PC-9 (cell line): ENCODE data around the gene CADPS2. TPM values are rescaled to one million over a fixed set of nuclear protein-coding genes. Genes with fewer than 3 reads are reported as not detected.

ENCODE experiments used
- BruUV-seq: library from RNA; stranded (reverse); fragments of 400-500 nt; replicated peaks from 2 replicates; lab custom pipeline; 2021; lab: Mats Ljungman, UMichigan
- CTCF ChIA-PET: fragments of 300-600 bp; sonication (Branson Sonifier 250); formaldehyde crosslinking; loops from one replicate; lab custom pipeline; 2022; ENCODE audit warnings: antibody characterized with exemption; lab: Charles Lee
- POLR2A ChIA-PET: fragments of 300-600 bp; sonication (Branson Sonifier 250); formaldehyde crosslinking; loops from one replicate; lab custom pipeline; 2022; ENCODE audit warnings: antibody characterized with exemption; ENCODE audit not compliant: unreplicated experiment; lab: Charles Lee
- DNase-seq, 2 experiments: peaks; one replicate each; pipeline versions ENCODE4 v3.0.0 to v3.0.0-alpha.2; 2015 to 2022; ENCODE audit warnings: mixed read lengths in 1 of 2
- H2AFZ ChIP-seq: fragments of 200-600 bp; sonication (generic); 2 replicates; pipeline ENCODE4 v1.8.1; 2017; ENCODE audit warnings: antibody characterized with exemption
- H3F3A ChIP-seq: fragments of 200-600 bp; sonication (generic); 2 replicates; pipeline ENCODE4 v1.8.1; 2017; ENCODE audit warnings: antibody characterized with exemption, mild to moderate bottlenecking, low read depth; ENCODE audit not compliant: insufficient read depth
- H3K27ac ChIP-seq: fragments of 200-600 bp; sonication (generic); 2 replicates; pipeline ENCODE4 v1.6.1; 2016; ENCODE audit warnings: mixed run types
- H3K27me3 ChIP-seq: fragments of 200-600 bp; sonication (generic); 2 replicates; pipeline ENCODE4 v1.6.1; 2016; ENCODE audit warnings: low read depth, mixed run types; ENCODE audit not compliant: insufficient read depth
- H3K36me3 ChIP-seq: fragments of 200-600 bp; sonication (generic); 2 replicates; pipeline ENCODE4 v1.6.1; 2016; ENCODE audit warnings: low read depth, mixed run types
- H3K4me1 ChIP-seq: fragments of 200-600 bp; sonication (generic); replicated peaks from 2 replicates; pipeline ENCODE4 v1.6.1; 2016; ENCODE audit warnings: mixed run types; ENCODE audit not compliant: insufficient read depth
- H3K4me2 ChIP-seq: fragments of 200-600 bp; sonication (generic); 2 replicates; pipeline ENCODE4 v1.6.1; 2017; ENCODE audit warnings: mixed run types
- H3K4me3 ChIP-seq: fragments of 200-600 bp; sonication (generic); 2 replicates; pipeline ENCODE4 v1.6.1; 2016; ENCODE audit warnings: mixed run types
- H3K79me2 ChIP-seq: fragments of 200-600 bp; sonication (generic); 2 replicates; pipeline ENCODE4 v1.6.1; 2017; ENCODE audit warnings: low read depth, mixed run types
- H3K9me2 ChIP-seq: fragments of 200-600 bp; sonication (generic); 2 replicates; pipeline ENCODE4 v1.8.1; 2017; ENCODE audit warnings: mild to moderate bottlenecking; ENCODE audit not compliant: insufficient read depth
- H3K9me3 ChIP-seq: fragments of 200-600 bp; sonication (generic); 2 replicates; pipeline ENCODE4 v1.8.1; 2016; ENCODE audit warnings: low read depth; ENCODE audit not compliant: insufficient read depth
- H4K20me1 ChIP-seq: fragments of 200-600 bp; sonication (generic); 2 replicates; pipeline ENCODE4 v1.8.1; 2017; ENCODE audit not compliant: insufficient read depth
- EZH2 ChIP-seq: fragments of 200-600 bp; sonication (generic); IDR thresholded peaks from 2 replicates; pipeline ENCODE4 v1.8.0; 2017; ENCODE audit warnings: antibody characterized with exemption, low read depth
- intact Hi-C: fragments of 100-400 bp; cut with micrococcal nuclease; formaldehyde crosslinking; loops from one replicate; pipeline ENCODE4 v1.10.0; 2022; ENCODE audit not compliant: unreplicated experiment
- total RNA-seq: library from RNA; stranded (reverse); gene quantifications from 2 replicates; pipeline ENCODE4 v1.2.3, GENCODE V29; 2021
- TF ChIP-seq, protein P1 (sequence below): fragments of 200-600 bp; sonication (generic); conservative IDR thresholded peaks from 2 replicates; pipeline ENCODE4 v1.6.1; 2017; ENCODE audit warnings: mixed run types, antibody characterized with exemption, mild to moderate bottlenecking, moderate library complexity

Gene CADPS2
- total RNA-seq, 1 experiment from 2014 or later: 11.9 TPM

DNA sequence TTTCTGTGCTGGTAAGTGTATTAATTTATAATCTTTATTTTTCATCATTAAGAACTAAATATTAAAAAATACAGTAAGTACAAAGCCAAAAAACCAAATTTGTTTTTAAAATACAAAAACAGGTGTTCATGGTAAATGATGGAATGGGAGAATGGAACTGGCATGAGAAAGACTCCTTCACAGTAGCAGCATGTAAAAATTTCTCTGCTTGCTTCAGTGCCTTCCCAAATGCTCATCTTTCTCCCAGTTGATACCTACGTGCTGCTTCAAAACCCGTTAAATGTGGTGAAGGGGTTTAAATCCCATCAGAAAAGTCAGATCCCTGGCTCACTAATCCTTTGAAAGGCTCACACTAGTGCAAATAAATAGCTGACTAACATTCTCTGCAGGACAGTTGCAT, 191.6 kb downstream of the CADPS2 start:
- Histone ChIP-seq H3K27me3 (no peaks in the 10 kb centered on the region), H2AFZ (no peak overlapping the region), H3F3A (no peaks in the 10 kb centered on the region), H3K79me2 (no peaks in the 10 kb centered on the region), H3K36me3 (no peaks in the 10 kb centered on the region), H3K4me1 (no peaks in the 10 kb centered on the region), H3K27ac (no peak overlapping the region), H3K4me2 (no peak overlapping the region), H3K9me2 (no peaks in the 10 kb centered on the region), H3K9me3 (no peaks in the 10 kb centered on the region), H3K4me3 (no peak overlapping the region), H4K20me1 (no peaks in the 10 kb centered on the region)
- no TSS peak for BruUV-seq
- DNase-seq: no peak
- intact Hi-C loops: no loop called here
- POLR2A ChIA-PET: no interaction called here
- no peak for TF ChIP-seq EZH2
- TF ChIP-seq, protein P1, sequence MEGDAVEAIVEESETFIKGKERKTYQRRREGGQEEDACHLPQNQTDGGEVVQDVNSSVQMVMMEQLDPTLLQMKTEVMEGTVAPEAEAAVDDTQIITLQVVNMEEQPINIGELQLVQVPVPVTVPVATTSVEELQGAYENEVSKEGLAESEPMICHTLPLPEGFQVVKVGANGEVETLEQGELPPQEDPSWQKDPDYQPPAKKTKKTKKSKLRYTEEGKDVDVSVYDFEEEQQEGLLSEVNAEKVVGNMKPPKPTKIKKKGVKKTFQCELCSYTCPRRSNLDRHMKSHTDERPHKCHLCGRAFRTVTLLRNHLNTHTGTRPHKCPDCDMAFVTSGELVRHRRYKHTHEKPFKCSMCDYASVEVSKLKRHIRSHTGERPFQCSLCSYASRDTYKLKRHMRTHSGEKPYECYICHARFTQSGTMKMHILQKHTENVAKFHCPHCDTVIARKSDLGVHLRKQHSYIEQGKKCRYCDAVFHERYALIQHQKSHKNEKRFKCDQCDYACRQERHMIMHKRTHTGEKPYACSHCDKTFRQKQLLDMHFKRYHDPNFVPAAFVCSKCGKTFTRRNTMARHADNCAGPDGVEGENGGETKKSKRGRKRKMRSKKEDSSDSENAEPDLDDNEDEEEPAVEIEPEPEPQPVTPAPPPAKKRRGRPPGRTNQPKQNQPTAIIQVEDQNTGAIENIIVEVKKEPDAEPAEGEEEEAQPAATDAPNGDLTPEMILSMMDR: no peak
- CTCF ChIA-PET: no interaction called here

DNA sequence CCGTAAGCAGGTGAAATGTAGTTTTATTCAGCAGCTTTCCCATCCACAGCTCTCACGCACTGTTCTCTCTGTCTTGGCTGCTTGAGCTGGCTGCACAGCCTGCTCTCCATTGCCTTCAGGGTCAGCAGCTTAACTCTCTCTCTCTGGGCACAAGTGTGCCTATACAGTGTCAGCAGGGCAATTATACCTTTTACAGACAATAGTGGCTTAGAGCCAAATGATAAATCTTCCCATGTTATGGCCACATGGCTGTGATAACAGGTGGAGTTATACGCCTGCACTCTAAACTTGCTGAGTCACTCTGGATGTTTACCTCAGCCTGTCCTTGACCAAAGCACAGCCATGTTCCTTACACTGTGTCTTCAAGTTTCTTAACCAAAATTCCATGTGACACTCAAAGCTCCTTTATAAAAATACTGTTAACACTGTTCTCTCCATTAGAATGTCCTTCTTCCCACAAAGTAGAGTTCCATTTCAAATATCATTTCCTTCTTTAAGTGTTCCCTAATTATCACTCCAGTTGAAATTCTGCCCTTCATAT, 193.4 kb downstream of the CADPS2 start:
- H3K27me3 ChIP-seq: no peaks in the 10 kb centered on the region
- DNase-seq: no peak
- no peak overlapping the region for H3K4me2 ChIP-seq
- H3K79me2 ChIP-seq: no peaks in the 10 kb centered on the region
- no peaks in the 10 kb centered on the region for H3F3A ChIP-seq
- H3K4me1 ChIP-seq: no peaks in the 10 kb centered on the region
- intact Hi-C loops: no loop called here
- no peaks in the 10 kb centered on the region for H4K20me1 ChIP-seq
- no peaks in the 10 kb centered on the region for H3K9me3 ChIP-seq
- TF ChIP-seq EZH2: no peak
- TF ChIP-seq, protein P1: no peak
- no peaks in the 10 kb centered on the region for H3K9me2 ChIP-seq
- ChIA-PET POLR2A (no interaction called here), CTCF (no interaction called here)
- no TSS peak for BruUV-seq
- H3K27ac ChIP-seq: no peak overlapping the region
- no peaks in the 10 kb centered on the region for H3K36me3 ChIP-seq
- no peak overlapping the region for H2AFZ ChIP-seq
- no peak overlapping the region for H3K4me3 ChIP-seq

DNA sequence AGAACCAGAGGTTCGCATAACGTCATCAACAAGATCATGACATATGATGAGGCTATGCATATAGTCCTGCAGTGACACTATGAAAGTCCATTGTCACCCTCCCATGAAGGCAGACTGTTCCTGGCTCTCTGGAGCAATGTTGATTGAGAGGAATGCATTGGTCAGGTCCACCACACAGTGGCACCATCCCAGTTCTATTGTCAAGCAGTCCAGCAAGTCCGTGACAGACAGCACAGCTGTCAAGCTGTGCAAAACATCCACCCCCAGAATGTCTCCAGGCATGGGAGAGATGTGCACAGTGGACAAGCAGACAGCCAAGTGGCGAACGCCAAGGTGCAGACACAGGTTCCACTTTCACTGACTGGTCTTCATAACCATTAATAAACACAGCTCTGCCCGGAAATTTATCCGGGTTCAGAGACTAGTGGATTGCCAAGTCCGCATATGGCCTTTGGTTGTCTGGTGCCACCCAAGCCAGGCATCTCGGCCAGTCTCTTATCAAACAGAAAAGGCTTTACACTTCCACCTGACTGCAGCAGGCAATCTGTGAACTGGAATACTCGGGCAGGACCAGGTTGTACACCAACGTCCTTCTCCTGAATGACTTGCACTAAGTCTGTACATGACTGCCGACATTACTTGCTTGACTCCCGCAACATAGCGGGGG, 194.6 kb downstream of the CADPS2 start:
- Histone ChIP-seq H3K79me2 (no peaks in the 10 kb centered on the region), H4K20me1 (no peaks in the 10 kb centered on the region), H3F3A (no peaks in the 10 kb centered on the region), H3K27ac (no peak overlapping the region), H3K36me3 (no peaks in the 10 kb centered on the region), H3K27me3 (no peaks in the 10 kb centered on the region), H3K4me2 (no peak overlapping the region), H2AFZ (no peak overlapping the region), H3K9me3 (no peaks in the 10 kb centered on the region), H3K4me3 (no peak overlapping the region), H3K4me1 (no peaks in the 10 kb centered on the region), H3K9me2 (no peaks in the 10 kb centered on the region)
- DNase-seq: no peak
- TF ChIP-seq EZH2: no peak
- TF ChIP-seq, protein P1: no peak
- POLR2A ChIA-PET: no interaction called here
- no TSS peak for BruUV-seq
- CTCF ChIA-PET: no interaction called here
- intact Hi-C loops: no loop called here
